Loucy (cell line): ENCODE data around the gene CHIA.

ENCODE experiments used
- H2AFZ ChIP-seq: fragments of 200-600 bp; sonication (generic); 2 replicates; pipeline ENCODE4 v1.6.0; 2016; ENCODE audit warnings: antibody characterized with exemption, mild to moderate bottlenecking, low read length, moderate library complexity
- H3F3A ChIP-seq: fragments of 200-600 bp; 2 replicates; pipeline ENCODE4 v1.6.0; 2016; ENCODE audit warnings: antibody characterized with exemption, low read depth, mild to moderate bottlenecking
- H3K27me3 ChIP-seq: fragments of 200-600 bp; sonication (generic); 2 replicates; pipeline ENCODE4 v1.6.1; 2014; ENCODE audit warnings: low read length, mild to moderate bottlenecking; ENCODE audit not compliant: insufficient read depth, poor library complexity, severe bottlenecking
- H3K36me3 ChIP-seq: fragments of 200-600 bp; sonication (generic); 2 replicates; pipeline ENCODE4 v1.6.1; 2016; ENCODE audit warnings: low read length; ENCODE audit not compliant: insufficient read depth
- H3K4me1 ChIP-seq: fragments of 200-600 bp; sonication (generic); 2 replicates; pipeline ENCODE4 v1.5.1; 2014; ENCODE audit warnings: low read length, mild to moderate bottlenecking; ENCODE audit not compliant: insufficient read depth, poor library complexity, severe bottlenecking
- H3K4me2 ChIP-seq: fragments of 200-600 bp; sonication (generic); 2 replicates; pipeline ENCODE4 v1.6.0; 2014; ENCODE audit warnings: antibody characterized with exemption, low read length, low read depth, mild to moderate bottlenecking; ENCODE audit not compliant: poor library complexity, severe bottlenecking
- H3K4me3 ChIP-seq: fragments of 200-600 bp; sonication (generic); 2 replicates; pipeline ENCODE4 v1.5.1; 2014; ENCODE audit warnings: low read length, mild to moderate bottlenecking, mixed read lengths; ENCODE audit not compliant: poor library complexity, severe bottlenecking
- H3K79me2 ChIP-seq: fragments of 200-600 bp; sonication (generic); 2 replicates; pipeline ENCODE4 v1.6.1; 2014; ENCODE audit warnings: low read length; ENCODE audit not compliant: insufficient read depth
- H3K9ac ChIP-seq: fragments of 200-600 bp; sonication (generic); 2 replicates; pipeline ENCODE4 v1.6.0; 2014; ENCODE audit warnings: mild to moderate bottlenecking, low read depth, low read length, moderate library complexity; ENCODE audit not compliant: poor library complexity, severe bottlenecking
- H3K9me2 ChIP-seq: fragments of 200-600 bp; sonication (generic); replicated peaks from 2 replicates; pipeline ENCODE4 v1.6.1; 2016; ENCODE audit warnings: low read depth, low read length, mixed read lengths
- H3K9me3 ChIP-seq: fragments of 200-600 bp; sonication (generic); 2 replicates; pipeline ENCODE4 v1.6.1; 2014; ENCODE audit warnings: mild to moderate bottlenecking, antibody characterized with exemption, low read length, low read depth; ENCODE audit not compliant: insufficient read depth
- H4K20me1 ChIP-seq: fragments of 200-600 bp; sonication (generic); 2 replicates; pipeline ENCODE4 v1.6.0; 2014; ENCODE audit warnings: antibody characterized with exemption, low read length, mild to moderate bottlenecking; ENCODE audit not compliant: insufficient read depth, poor library complexity, severe bottlenecking
- CTCF ChIP-seq: fragments of 200-600 bp; sonication (generic); conservative IDR thresholded peaks from 2 replicates; pipeline ENCODE4 v1.5.1; 2014; ENCODE audit warnings: mild to moderate bottlenecking, antibody characterized with exemption, low read length
- EZH2phosphoT487 ChIP-seq: fragments of 200-600 bp; IDR thresholded peaks from 2 replicates; pipeline ENCODE4 v1.6.1; 2018; ENCODE audit warnings: antibody characterized with exemption, mild to moderate bottlenecking, moderate library complexity, borderline replicate concordance

CHIA gene

DNA sequence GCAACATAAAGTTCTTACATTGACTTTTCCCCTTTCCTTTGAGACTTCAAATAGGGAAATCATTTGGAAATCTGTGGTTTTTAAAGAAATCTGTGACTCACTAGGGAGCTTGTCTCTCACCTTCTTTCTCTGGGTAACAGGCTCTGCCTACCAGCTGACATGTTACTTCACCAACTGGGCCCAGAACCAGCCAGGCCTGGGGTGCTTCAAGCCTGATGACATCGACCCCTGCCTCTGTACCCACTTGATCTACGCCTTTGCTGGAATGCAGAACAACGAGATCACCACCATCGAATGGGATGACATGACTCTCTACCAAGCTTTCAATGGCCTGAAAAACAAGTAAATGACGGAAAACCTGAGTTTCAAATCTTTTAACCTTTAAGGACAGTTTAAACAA is 9.2 kb upstream of the CHIA start:
- H3K27me3 ChIP-seq: no peaks in the 10 kb centered on the region

DNA sequence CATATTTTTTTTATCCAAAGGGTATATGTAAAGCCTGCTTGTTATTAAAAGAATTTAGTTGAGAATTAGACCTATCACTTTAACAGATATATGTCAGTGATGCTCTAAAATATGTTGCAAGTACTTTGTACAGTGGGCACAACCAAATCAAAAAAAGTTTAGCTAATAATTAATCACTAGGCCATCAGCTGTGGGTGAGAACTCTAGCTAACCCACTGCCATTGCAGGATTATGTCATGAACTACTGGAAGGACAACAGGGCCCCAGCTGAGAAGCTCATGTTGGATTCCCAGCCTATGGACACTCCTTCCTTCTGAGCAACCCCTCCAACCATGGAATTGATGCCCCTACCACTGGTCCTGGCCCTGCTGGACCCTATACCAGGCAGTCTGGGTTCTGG is 6.8 kb upstream of the CHIA start:
- Histone ChIP-seq H3K9ac (no peak overlapping the region), H3K9me3 (no peaks in the 10 kb centered on the region), H3K4me2 (no peak overlapping the region), H2AFZ (no peak overlapping the region), H3K4me1 (no peaks in the 10 kb centered on the region), H3K36me3 (no peaks in the 10 kb centered on the region), H3K9me2 (no peaks in the 10 kb centered on the region), H3F3A (no peaks in the 10 kb centered on the region), H3K4me3 (no peak overlapping the region), H3K79me2 (no peaks in the 10 kb centered on the region), H3K27me3 (no peaks in the 10 kb centered on the region), H4K20me1 (no peaks in the 10 kb centered on the region)
- TF ChIP-seq EZH2phosphoT487 (no peak), CTCF (no peak)

More for the DNA sequence above, 9.2 kb upstream of the CHIA start:
- H3K79me2 ChIP-seq: no peaks in the 10 kb centered on the region
- no peak overlapping the region for H3K4me2 ChIP-seq
- no peak overlapping the region for H3K9ac ChIP-seq
- no peak overlapping the region for H2AFZ ChIP-seq
- no peaks in the 10 kb centered on the region for H4K20me1 ChIP-seq
- H3K9me3 ChIP-seq: no peaks in the 10 kb centered on the region
- TF ChIP-seq CTCF: no peak
- TF ChIP-seq EZH2phosphoT487: no peak
- H3K36me3 ChIP-seq: no peaks in the 10 kb centered on the region
- no peak overlapping the region for H3K4me3 ChIP-seq
- H3K9me2 ChIP-seq: no peaks in the 10 kb centered on the region
- H3F3A ChIP-seq: no peaks in the 10 kb centered on the region
- no peaks in the 10 kb centered on the region for H3K4me1 ChIP-seq

GRCh38 chr1:111285879-111286278 is 4.8 kb upstream of the CHIA start:
- Histone ChIP-seq H4K20me1 (no peaks in the 10 kb centered on the region), H3K4me3 (no peak overlapping the region), H3K79me2 (no peaks in the 10 kb centered on the region), H3K36me3 (no peaks in the 10 kb centered on the region), H3K4me1 (no peaks in the 10 kb centered on the region), H2AFZ (no peak overlapping the region), H3K9me3 (no peaks in the 10 kb centered on the region), H3K4me2 (no peak overlapping the region), H3K27me3 (no peaks in the 10 kb centered on the region), H3F3A (no peaks in the 10 kb centered on the region), H3K9ac (no peak overlapping the region), H3K9me2 (no peaks in the 10 kb centered on the region)
- TF ChIP-seq CTCF: no peak
- no peak for TF ChIP-seq EZH2phosphoT487
